Chondrocyte (in vitro differentiated cells): Measurements from ENCODE around the gene CNTD1. TPM values are rescaled to one million over a fixed set of nuclear protein-coding genes. Genes with fewer than 3 reads are reported as not detected.

Experiments used
- DNase-seq: peaks from one replicate; pipeline ENCODE4 v3.0.0; 2021; ENCODE audit warnings: mixed read lengths, low spot score
- H3K27ac Mint-ChIP-seq: one replicate; pipeline ENCODE4 v1.8.0; 2021; ENCODE audit warnings: mild to moderate bottlenecking, moderate library complexity, mixed read lengths; ENCODE audit not compliant: unreplicated experiment
- H3K27me3 Mint-ChIP-seq: 2 replicates; pipeline ENCODE4 v1.8.0; 2021; ENCODE audit warnings: low read depth, mixed read lengths
- H3K36me3 Mint-ChIP-seq: 2 replicates; pipeline ENCODE4 v1.8.0; 2021; ENCODE audit warnings: low read depth, mixed read lengths
- H3K4me1 Mint-ChIP-seq: 2 replicates; pipeline ENCODE4 v1.8.0; 2021; ENCODE audit warnings: low read depth, mild to moderate bottlenecking, mixed read lengths
- H3K4me3 Mint-ChIP-seq: one replicate; pipeline ENCODE4 v1.8.0; 2021; ENCODE audit warnings: mild to moderate bottlenecking, moderate library complexity, mixed read lengths; ENCODE audit not compliant: unreplicated experiment
- H3K9me3 Mint-ChIP-seq: 2 replicates; pipeline ENCODE4 v1.8.0; 2021; ENCODE audit warnings: low read depth, mixed read lengths
- total RNA-seq: library from RNA; stranded (reverse); gene quantifications from 3 replicates; pipeline ENCODE4 v1.2.1, GENCODE V29; 2021
- TF ChIP-seq, protein P1 (sequence below): fragments of 200-600 bp; sonication (generic); IDR thresholded peaks from 2 replicates; pipeline ENCODE4 v1.5.0; 2021; ENCODE audit warnings: antibody characterized with exemption, mild to moderate bottlenecking, moderate library complexity

Gene CNTD1
- total RNA-seq, 1 donor from 2014 or later, result not detected

DNA sequence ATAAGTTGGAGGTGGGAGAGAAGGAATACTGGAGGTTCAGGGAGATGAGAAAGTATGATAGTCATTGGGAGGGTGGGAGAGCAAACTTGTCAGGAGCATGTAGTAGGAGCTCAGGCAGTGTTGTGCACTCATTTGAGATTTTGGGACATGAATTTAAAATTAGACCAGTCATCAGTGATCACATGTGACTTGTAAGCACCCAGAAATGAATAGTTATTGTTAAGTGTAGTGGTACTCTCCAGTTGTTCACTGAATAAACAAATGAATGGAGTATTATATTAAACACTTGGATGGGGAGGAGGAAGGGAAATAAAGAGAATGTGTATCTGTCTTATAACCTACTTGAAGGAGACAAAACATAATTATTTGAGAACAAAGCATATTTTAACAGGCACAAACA is 32.3 kb downstream of the CNTD1 start:
- no peak for DNase-seq
- Mint-ChIP-seq H3K4me3 (no peak overlapping the region), H3K27ac (no peak overlapping the region), H3K36me3 (no peaks in the 10 kb centered on the region), H3K4me1 (peaks cover 21% of the 10 kb centered on the region), H3K27me3 (peaks cover 12% of the 10 kb centered on the region), H3K9me3 (no peaks in the 10 kb centered on the region)
- TF ChIP-seq, protein P1, sequence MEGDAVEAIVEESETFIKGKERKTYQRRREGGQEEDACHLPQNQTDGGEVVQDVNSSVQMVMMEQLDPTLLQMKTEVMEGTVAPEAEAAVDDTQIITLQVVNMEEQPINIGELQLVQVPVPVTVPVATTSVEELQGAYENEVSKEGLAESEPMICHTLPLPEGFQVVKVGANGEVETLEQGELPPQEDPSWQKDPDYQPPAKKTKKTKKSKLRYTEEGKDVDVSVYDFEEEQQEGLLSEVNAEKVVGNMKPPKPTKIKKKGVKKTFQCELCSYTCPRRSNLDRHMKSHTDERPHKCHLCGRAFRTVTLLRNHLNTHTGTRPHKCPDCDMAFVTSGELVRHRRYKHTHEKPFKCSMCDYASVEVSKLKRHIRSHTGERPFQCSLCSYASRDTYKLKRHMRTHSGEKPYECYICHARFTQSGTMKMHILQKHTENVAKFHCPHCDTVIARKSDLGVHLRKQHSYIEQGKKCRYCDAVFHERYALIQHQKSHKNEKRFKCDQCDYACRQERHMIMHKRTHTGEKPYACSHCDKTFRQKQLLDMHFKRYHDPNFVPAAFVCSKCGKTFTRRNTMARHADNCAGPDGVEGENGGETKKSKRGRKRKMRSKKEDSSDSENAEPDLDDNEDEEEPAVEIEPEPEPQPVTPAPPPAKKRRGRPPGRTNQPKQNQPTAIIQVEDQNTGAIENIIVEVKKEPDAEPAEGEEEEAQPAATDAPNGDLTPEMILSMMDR, result no peak

DNA sequence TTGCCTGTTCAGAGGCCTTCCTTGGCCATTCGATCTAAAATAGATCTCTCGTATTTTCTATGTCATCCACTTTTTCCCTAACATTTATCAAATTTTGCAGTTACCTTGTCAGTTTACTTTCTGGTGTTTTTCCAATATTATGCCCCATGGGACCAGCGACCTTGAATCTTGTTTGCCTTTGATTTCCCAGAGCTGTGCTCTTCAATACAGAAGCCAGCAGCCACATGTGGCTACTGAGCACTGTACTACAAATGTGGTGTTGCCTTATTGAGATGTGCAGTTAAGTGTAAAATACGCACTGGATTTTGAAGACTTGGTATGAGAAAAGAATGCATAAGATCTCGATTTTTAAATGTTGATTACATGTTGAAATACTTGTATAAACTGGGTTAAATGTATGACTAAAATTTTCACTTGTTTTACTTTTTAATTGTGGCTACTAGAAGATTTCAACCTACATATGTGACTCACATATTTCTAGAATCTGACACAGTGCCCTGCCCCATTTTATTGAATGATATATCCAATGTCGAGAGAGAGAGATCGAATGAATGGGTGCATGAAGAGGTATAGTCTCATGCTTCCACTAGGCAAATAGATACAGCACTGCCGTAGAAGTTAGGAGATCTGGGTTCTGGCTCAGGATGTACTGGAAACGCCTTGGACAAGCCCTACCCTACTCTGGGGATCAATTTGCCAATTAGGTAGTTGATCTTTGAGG is 33.7 kb downstream of the CNTD1 start:
- Mint-ChIP-seq H3K27ac (peak overlapping the region; percentile 99), H3K36me3 (no peaks in the 10 kb centered on the region), H3K9me3 (no peaks in the 10 kb centered on the region), H3K4me1 (peaks cover 21% of the 10 kb centered on the region), H3K4me3 (peak overlapping the region; percentile 97), H3K27me3 (peaks cover 11% of the 10 kb centered on the region)
- DNase-seq, result no peak
- TF ChIP-seq, protein P1, result no peak

DNA sequence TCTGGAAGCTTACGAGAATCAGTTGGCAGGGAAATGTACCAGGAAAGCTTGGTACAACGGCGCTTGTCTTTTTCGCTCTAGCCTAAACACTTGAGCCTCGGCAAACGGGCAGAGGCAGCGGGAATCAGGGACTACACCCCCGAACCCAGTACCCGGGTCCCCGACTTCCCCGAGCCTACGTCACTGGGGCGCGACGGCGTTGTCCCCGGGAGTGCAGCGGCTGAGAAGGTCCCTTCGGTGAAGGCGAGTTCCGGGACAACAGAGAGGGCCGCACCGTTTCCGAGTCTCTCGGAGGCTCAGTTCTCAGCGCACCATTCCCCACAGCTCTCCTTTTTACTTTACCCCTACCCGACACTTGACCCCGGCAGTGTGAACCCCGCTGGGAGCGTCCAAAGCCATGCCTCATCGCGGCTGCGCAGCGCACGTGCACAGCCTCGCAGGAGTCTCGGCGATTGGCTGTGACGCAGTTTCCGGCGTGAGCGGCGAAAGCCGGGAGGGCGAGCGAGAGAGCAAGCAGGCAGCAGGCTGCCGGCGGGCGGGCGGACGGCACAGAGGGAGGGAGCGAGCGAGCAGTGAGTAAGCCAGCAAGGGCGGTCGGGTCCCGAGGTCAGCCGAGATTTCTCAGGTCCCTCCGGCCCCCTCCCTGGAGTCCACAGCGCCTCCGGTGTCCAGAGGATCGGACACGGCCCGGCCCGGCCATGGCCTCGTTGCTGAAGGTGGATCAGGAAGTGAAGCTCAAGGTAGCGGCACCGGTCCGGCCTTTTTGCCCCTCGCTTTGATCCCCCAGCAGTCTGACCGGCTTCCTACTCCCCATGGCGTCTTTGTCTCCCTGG is 34.5 kb downstream of the CNTD1 start, which contains the start of gene PSME3:
PSME3 (plus strand) TSS at position 464 of the 833 bp plus-strand sequence; CDS start at position 699, 235 bp downstream.
- H3K4me3 Mint-ChIP-seq, result peak within 1 kb of the TSS; percentile 97
- peaks cover 21% of the 10 kb centered on the region for H3K4me1 Mint-ChIP-seq
- H3K27ac Mint-ChIP-seq, result peak within 1 kb of the TSS; percentile 99
- DNase-seq, result no peak
- TF ChIP-seq, protein P1, result peak; percentile 41
- no peaks in the 10 kb centered on the region for H3K9me3 Mint-ChIP-seq
- peaks cover 4% of the 10 kb centered on the region for H3K27me3 Mint-ChIP-seq
- H3K36me3 Mint-ChIP-seq, result peaks cover 4% of the 10 kb centered on the region

DNA sequence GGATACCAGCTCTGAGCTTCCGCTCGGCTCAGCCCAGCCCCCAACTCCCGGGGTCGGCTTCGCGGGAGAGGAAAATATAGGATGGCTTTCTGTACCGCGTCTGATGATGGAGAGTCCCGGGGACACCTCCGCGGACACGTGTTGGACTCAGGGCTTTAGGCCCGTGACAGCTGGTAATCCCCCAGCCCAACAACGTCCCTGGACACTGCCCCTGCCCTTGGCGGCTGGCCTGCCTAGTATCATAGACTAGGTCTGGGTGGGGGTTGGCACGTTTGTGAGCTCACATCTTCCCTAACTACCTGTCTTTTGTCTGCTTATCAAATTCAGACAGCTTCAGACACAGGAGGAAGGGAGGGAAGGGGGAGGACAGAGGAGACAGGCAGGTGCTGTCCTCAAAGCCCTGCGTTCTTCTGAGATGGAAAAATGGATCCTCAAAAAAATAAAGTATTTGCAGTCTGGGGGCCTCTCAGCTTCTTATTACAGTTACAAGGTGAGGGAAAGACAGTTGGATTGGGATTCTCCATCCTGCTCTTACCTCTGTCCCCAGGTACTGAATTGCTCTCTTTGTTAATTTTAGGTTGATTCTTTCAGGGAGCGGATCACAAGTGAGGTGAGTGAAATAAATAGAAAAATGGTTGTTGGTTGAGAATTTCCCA is 35.2 kb downstream of the CNTD1 start:
- peaks cover 9% of the 10 kb centered on the region for H3K36me3 Mint-ChIP-seq
- peak overlapping the region; percentile 97 for H3K4me3 Mint-ChIP-seq
- H3K9me3 Mint-ChIP-seq, result no peaks in the 10 kb centered on the region
- H3K27ac Mint-ChIP-seq, result peak overlapping the region; percentile 99
- peaks cover 21% of the 10 kb centered on the region for H3K4me1 Mint-ChIP-seq
- peaks cover 2% of the 10 kb centered on the region for H3K27me3 Mint-ChIP-seq
- TF ChIP-seq, protein P1, result no peak
- no peak for DNase-seq

DNA sequence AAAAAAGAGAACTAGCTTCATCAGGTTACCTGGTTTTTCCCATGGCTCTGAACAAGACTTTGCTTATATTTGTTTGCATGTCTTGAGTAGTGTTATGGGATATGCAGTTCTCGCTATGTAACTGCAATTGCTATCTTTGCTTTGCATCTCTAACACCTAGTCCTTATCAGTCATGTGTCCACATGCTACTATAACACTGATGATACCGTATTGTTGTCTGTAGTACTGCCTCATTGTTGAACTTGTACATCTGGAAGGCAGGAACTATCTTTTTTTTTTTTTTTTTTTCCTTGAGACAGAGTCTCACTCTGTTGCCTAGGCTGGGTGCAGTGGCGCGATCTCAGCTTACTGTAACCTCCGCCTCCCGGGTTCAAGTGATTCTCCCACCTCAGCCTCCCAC is 37.1 kb downstream of the CNTD1 start:
- TF ChIP-seq, protein P1, result no peak
- Mint-ChIP-seq H3K4me3 (no peak overlapping the region), H3K27ac (no peak overlapping the region), H3K27me3 (no peaks in the 10 kb centered on the region), H3K4me1 (peaks cover 21% of the 10 kb centered on the region), H3K36me3 (peaks cover 19% of the 10 kb centered on the region), H3K9me3 (no peaks in the 10 kb centered on the region)
- DNase-seq, result no peak
